Stimulated activated CD4-positive, alpha-beta T cell treated with anti-CD3 and anti-CD28 coated beads, Interleukin-12 subunit alpha, Interleukin-12 subunit beta, amount 100 ng/mL, for 4 hours (primary cell): ENCODE data around the gene ADAMTS2.

Source experiments
- DNase-seq: peaks from one replicate; pipeline ENCODE4 v3.0.0-alpha.2; 2020

The ADAMTS2 gene

GRCh38 chr5:179187681-179188575, 157.3 kb downstream of the ADAMTS2 start:
- DNase-seq, result no peak

- no peak for DNase-seq
Measured at GRCh38 chr5:179187229-179187678, 158.0 kb downstream of the ADAMTS2 start.

DNA sequence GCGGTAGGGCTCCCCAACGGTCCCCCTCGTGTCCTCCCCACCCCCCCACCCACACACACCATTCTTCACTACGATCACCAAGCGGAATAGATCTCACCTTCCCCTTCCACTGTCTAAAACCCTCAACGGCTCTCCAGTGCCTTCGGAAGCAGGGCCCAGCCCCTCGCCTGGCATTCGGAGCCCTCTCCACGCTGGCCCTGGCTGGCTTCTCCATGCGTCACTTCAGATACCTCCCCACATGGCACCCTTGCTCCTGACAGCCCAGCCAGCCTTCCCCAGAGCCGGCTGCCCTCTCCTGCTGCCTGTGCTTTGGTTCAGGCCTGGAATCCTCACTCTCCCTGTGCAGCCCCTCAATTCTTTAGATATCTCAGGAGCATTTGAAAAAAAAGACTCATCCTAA, 158.5 kb downstream of the ADAMTS2 start:
- DNase-seq, result no peak

GRCh38 chr5:179185941-179186411, 159.3 kb downstream of the ADAMTS2 start:
- no peak for DNase-seq

DNA sequence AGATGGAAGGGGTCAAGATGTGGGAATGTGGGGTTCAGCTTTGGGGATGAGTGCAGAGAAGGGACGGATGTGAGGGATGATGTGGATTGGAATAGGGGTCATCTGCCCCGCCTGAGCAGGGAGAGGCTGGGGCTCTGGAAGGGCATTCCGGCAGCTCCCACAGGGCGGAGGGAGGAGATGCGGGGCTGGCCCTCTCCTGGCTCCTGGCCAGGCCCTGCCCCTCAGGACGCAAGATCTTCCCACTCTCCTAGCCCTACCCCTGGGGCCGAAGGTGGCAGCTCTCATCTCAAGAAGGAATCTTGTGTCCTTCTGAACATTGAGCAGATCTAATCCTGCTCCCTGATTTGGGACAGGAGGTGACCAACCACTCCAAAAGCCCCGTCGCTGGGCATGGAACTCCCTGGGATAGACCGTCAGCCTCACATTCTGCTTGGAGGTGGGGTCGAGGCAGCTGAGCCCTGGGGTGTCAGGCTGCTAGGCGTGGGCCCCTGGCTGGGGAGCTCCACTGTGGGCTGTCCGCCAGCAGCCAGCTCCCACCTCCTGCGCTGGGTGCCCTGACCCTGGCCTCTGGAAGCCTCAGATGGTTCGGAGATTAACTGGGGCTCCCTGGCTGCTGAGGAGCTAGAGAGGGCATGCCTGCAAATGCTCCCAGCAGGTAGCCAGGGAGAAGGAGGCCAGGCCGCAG, 159.9 kb downstream of the ADAMTS2 start:
- DNase-seq, result no peak

DNA sequence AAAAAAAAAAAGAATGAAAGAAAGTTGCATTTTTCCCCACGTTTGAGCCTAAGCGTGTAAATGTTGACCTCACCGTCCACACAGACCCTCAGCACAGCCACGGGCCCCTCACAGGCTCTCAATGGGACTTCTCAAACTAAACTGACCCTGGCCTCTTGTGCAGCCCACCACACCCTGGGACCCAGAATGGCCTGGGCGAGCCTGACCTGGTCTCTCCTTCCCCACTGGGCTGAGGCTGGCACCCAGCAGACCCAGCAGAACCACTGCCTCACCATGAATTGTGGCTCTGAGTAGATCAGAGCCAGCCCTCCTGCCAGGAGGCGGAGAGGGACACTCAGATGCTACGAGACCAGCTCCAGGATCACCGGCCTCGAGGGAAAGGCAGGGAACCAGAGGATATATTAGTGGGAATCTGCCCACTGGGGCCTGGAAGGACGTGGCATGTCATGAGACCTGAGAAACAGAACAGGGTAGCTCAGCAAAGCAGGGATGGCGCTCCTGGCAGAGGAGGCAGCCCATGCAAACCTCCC, 160.7 kb downstream of the ADAMTS2 start:
- no peak for DNase-seq

DNA sequence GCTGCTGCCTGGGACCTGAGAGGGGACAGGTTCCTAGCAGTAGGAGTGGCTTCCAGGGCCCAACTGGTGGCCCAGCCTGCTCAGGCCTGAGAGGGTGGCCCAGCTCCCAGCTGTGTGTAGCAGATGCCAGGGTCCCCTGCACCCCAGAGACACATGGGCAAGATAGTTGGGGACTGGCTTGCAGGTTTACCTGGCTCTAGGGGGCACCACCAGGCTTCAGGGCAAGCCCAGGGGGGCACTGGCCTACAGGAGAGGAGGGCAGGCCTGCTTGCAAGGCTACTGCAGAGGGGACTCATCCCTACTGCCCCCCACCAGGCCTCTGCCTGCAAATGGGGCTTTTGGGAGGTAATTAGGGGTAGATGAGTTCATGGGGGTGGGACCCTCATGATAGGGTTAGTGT, 161.8 kb downstream of the ADAMTS2 start:
- DNase-seq, result no peak

- DNase-seq, result no peak
Measured at GRCh38 chr5:179182601-179183000, 162.7 kb downstream of the ADAMTS2 start.

- DNase-seq, result no peak
Measured at GRCh38 chr5:179181988-179182387, 163.3 kb downstream of the ADAMTS2 start.

DNA sequence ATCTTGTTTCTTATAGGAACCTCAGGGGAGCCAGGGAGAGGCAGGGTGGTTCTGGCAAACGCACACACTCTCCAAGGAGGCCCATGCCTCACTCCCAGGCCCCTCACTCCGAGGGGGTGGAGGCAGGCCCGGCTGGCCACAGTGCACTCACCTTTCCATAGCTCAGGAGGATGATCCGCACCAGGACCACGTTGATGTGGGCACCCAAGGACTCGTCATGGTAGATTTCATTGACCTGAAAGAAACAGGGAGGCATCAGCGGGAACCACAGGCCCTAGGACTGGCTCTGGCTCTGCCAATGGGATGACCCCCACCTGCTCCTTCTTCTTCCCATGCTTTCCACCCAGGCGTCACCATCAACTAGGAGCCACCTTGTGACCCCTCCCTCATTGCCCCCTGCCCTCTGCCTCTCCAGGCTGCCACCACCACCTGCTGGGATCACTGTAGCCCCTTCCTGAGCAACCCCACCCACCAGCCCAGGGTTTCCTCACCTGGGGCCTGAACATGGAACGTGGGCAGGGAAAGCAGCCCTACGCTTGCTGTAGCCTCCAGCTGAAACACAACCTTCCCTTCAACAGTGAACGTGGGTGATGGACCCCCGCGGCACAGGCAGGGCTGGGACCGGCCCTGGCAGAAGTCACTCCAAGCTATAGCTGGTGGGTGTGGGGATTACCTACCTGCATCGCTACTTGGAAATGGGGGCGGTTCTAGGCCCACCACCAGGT, 164.2 kb downstream of the ADAMTS2 start:
- DNase-seq, result no peak

GRCh38 chr5:179180061-179180610, 165.1 kb downstream of the ADAMTS2 start:
- no peak for DNase-seq

DNA sequence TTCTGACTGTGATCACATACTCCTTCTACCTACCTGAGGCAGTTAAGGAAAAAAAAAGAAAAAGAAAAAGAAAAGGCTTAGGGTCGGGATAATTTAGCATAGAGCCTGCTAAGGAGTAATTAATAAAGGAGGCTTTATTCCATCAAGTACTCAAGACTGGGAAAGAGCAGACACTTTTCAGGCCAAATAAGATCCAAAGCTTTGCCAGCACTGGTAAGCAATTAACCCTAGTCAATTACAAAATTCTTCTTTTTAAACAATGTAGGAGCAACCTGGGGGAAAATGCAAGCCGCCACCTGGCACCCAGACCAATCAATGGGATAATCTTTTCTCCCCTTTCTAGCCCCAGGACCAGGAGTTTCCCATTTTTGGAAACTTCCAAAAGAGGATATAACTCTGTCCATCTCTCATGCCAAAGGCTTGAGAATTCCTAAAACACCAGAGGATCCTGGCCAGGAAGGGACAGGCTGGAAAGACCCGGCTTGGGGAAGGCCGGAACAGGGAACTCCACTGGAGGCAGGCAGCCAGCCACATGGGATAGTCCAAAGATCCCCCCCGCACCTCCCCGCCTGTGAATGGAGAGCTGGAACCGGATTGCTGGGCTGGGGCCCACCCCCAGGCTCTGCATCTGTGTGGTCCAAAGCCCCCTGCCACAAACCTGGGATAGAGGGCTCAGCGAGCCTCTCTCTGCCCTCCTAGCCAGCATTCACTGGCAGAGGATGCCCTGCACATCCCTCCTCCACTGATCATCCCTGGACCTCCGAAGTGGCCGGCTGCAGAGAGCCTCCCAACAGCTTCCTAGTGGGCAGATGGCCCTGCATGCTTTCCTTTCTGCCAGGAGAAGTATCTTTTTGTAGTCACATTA, 167.3 kb downstream of the ADAMTS2 start:
- no peak for DNase-seq

GRCh38 chr5:179176571-179177230, 168.6 kb downstream of the ADAMTS2 start:
- DNase-seq, result no peak

GRCh38 chr5:179176166-179176565, 169.1 kb downstream of the ADAMTS2 start:
- DNase-seq, result no peak

DNA sequence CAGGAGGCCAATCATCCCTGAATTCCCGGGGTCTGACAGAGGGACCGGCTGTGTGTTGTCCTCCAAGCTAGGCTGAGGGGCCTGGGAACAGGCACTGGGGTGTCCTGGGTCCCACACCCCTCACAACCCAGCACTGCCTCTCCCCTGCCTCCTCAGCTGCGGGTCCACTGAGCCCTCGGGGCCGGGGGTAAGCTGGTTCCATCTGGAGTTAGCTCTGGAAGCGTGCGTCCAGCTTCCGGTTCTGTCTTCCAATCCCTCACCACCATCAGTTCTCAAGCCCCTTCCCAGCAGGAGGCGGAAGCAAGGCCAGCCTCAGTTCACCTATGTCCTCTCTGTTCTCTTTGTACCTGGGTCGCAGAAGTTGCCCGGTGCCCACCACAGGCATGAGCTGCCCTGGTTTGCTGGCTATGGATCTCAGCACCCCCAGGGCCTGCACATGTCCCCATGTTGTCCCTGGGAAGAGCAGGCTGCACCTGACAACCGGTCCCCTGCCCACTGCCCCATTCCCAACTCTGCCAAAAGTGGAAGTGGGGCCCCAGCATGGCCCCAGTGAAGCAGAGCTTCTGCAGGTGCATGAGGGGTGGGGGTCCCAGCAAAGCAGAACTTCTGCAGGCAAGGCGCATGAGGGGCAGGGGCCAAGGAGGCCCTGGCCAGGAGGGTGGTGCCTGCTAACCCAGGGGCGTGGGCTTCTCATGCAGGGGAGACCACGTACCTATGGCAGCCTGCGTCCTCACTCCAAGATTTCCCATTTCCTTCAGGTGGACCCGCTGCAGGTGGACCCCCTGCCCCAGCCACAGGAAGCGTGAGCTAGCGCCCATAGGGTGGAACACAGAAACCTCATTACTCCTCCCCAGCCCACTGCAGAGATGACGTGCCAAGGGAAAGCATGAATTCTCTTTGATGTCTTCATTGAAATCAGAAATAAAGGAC, 173.2 kb downstream of the ADAMTS2 start:
- DNase-seq, result no peak

GRCh38 chr5:179171251-179171815, 173.9 kb downstream of the ADAMTS2 start:
- no peak for DNase-seq

DNA sequence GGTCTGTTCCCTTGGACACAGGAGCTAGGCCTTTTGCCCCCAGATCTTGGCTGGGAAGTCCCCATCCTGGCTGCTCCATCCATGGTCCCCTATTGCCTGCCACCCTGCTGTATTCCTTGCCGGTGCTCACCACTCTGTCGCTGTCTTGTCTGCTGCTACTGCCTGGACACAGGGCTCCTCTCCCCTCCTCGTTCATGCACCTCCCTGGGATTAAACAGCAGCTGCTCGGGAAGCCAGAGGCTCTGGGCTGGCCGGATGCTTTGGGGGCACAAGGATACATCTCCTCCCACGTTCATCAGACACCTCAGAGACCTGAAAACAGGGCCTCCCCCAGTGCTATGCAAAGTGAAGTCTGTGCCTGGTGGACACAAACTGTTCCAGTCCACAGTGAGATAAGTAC, 174.7 kb downstream of the ADAMTS2 start:
- no peak for DNase-seq

GRCh38 chr5:179169836-179170235, 175.4 kb downstream of the ADAMTS2 start:
- no peak for DNase-seq

DNA sequence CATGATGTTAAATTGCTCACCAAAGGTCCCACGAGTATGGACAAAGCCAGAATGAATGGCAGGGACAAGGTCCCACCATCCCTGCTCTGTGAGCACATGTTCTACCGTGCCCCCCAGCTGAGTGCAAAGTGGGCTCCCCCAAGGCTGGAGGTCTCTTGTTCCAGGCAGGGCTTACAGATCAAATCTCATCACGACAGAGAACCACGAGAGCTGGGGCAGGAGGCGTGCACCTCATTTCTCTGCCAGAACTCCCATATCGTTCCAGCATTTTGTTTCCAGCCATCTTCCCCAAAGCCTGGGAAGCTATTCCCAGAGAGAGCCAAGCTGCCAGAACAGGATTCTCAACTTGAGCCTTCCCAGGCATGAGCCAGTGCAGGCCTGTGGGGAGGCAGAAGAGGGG, 176.6 kb downstream of the ADAMTS2 start:
- DNase-seq, result no peak
